Epithelial cell of proximal tubule (primary cell): ENCODE results near the gene MRPL4. TPM values are rescaled to one million over a fixed set of nuclear protein-coding genes. Genes with fewer than 3 reads are reported as not detected.

ENCODE experiments used
- DNase-seq: peaks from one replicate; pipeline ENCODE4 v3.0.0-alpha.2; 2011; ENCODE audit warnings: low read depth
- H3K4me3 ChIP-seq: 2 replicates; pipeline ENCODE4 v1.5.1; 2011; ENCODE audit warnings: low read depth, mild to moderate bottlenecking, low read length
- CTCF ChIP-seq: conservative IDR thresholded peaks from 2 replicates; pipeline ENCODE4 v1.5.1; 2012; ENCODE audit warnings: low read depth, mild to moderate bottlenecking, low read length
- total RNA-seq: library from RNA; depleted of rRNA; stranded (reverse); fragments of >200 nt; gene quantifications from 2 replicates; pipeline ENCODE4 v1.2.3, GENCODE V29; 2015

The MRPL4 gene
- total RNA-seq, 1 donor from 2014 or later = 104 TPM

GRCh38 chr19:10289167-10289835 is 37.3 kb downstream of the MRPL4 start:
- no peak for TF ChIP-seq CTCF

GRCh38 chr19:10289836-10290356 is 37.9 kb downstream of the MRPL4 start, which contains the start of gene ICAM5:
TSS of gene ICAM5 (plus strand) at chr19:10289952. CDS start at chr19:10290044, 92 bp downstream.
- DNase-seq = no peak
- TF ChIP-seq CTCF = no peak
- H3K4me3 ChIP-seq = peak within 1 kb of the TSS; percentile 43

More at GRCh38 chr19:10289167-10289835, 37.3 kb downstream of the MRPL4 start:
- peak overlapping the region; percentile 20 for H3K4me3 ChIP-seq
- DNase-seq = no peak

- no peak for TF ChIP-seq CTCF
- H3K4me3 ChIP-seq = no peak overlapping the region
- DNase-seq = no peak
Observed at GRCh38 chr19:10290357-10290875, 38.4 kb downstream of the MRPL4 start.

- no peak for TF ChIP-seq CTCF
- peak overlapping the region; percentile 43 for H3K4me3 ChIP-seq
- DNase-seq = no peak
Observed at GRCh38 chr19:10290876-10291553, 39.0 kb downstream of the MRPL4 start.

GRCh38 chr19:10291554-10292205 is 39.7 kb downstream of the MRPL4 start:
- H3K4me3 ChIP-seq = peak overlapping the region; percentile 43
- no peak for TF ChIP-seq CTCF
- DNase-seq = no peak

- no peak for TF ChIP-seq CTCF
- no peak for DNase-seq
- peak overlapping the region; percentile 43 for H3K4me3 ChIP-seq
Observed at GRCh38 chr19:10292206-10292788, 40.3 kb downstream of the MRPL4 start.
